Trophoblast cell (in vitro differentiated cells and primary cell): Measurements from ENCODE around the gene POU3F4.
A peak's percentile ranks its signal among the peaks of the same experiment; 100 is the strongest.

Source experiments
- DNase-seq, 2 donors: peaks; one replicate each; pipeline ENCODE4 v3.0.0-alpha.2; 2016
- H2AFZ ChIP-seq: 2 replicates; pipeline ENCODE4 v1.6.1; 2013; ENCODE audit warnings: low read length, moderate library complexity, mild to moderate bottlenecking; ENCODE audit not compliant: insufficient read depth, poor library complexity
- H2AK5ac ChIP-seq: 2 replicates; pipeline ENCODE4 v1.6.1; 2013; ENCODE audit warnings: mild to moderate bottlenecking, low read length
- H2BK120ac ChIP-seq: 2 replicates; pipeline ENCODE4 v1.6.1; 2013; ENCODE audit warnings: low read length, mild to moderate bottlenecking, moderate library complexity; ENCODE audit not compliant: insufficient read depth, poor library complexity
- H2BK12ac ChIP-seq: 2 replicates; pipeline ENCODE4 v1.6.1; 2013; ENCODE audit warnings: mild to moderate bottlenecking, low read length, moderate library complexity
- H2BK5ac ChIP-seq: 2 replicates; pipeline ENCODE4 v1.6.1; 2013; ENCODE audit warnings: low read length, low read depth, moderate library complexity, mild to moderate bottlenecking; ENCODE audit not compliant: poor library complexity
- H3K14ac ChIP-seq: 2 replicates; pipeline ENCODE4 v1.6.1; 2013; ENCODE audit warnings: mild to moderate bottlenecking, low read length
- H3K18ac ChIP-seq: 2 replicates; pipeline ENCODE4 v1.6.1; 2013; ENCODE audit warnings: mild to moderate bottlenecking, low read length
- H3K23ac ChIP-seq: 2 replicates; pipeline ENCODE4 v1.6.1; 2013; ENCODE audit warnings: low read length
- H3K27ac ChIP-seq: 2 replicates; pipeline ENCODE4 v1.5.1; 2013; ENCODE audit warnings: low read depth, mild to moderate bottlenecking, inconsistent platforms, low read length, moderate library complexity
- H3K27me3 ChIP-seq: 2 replicates; pipeline ENCODE4 v1.6.1; 2013; ENCODE audit warnings: inconsistent platforms, mild to moderate bottlenecking, low read length, moderate library complexity; ENCODE audit not compliant: insufficient read depth
- H3K36me3 ChIP-seq, 2 experiments: 1 replicate in 1 of 2; 2 replicates in 1 of 2; pipeline ENCODE4 v1.6.1; 2013; ENCODE audit warnings: low read length in 2 of 2, mild to moderate bottlenecking in 2 of 2, moderate library complexity in 1 of 2; ENCODE audit not compliant: insufficient read depth in 2 of 2, control insufficient read depth in 1 of 2
- H3K4ac ChIP-seq: 2 replicates; pipeline ENCODE4 v1.6.1; 2013; ENCODE audit warnings: low read depth, mild to moderate bottlenecking, low read length, moderate library complexity
- H3K4me1 ChIP-seq, 2 experiments: 1 replicate in 1 of 2; 2 replicates in 1 of 2; pipeline ENCODE4 v1.6.1; 2013; ENCODE audit warnings: low read length in 2 of 2, mild to moderate bottlenecking in 2 of 2, moderate library complexity in 1 of 2; ENCODE audit not compliant: insufficient read depth in 2 of 2, control insufficient read depth in 1 of 2
- H3K4me2 ChIP-seq: 2 replicates; pipeline ENCODE4 v1.6.1; 2013; ENCODE audit warnings: inconsistent platforms, mild to moderate bottlenecking, low read length, moderate library complexity
- H3K4me3 ChIP-seq: 2 replicates; pipeline ENCODE4 v1.5.1; 2013; ENCODE audit warnings: mild to moderate bottlenecking, low read depth, low read length, inconsistent platforms
- H3K79me1 ChIP-seq: one replicate; pipeline ENCODE4 v1.6.1; 2013; ENCODE audit warnings: low read length
- H3K79me2 ChIP-seq: 2 replicates; pipeline ENCODE4 v1.6.1; 2013; ENCODE audit warnings: low read length, mild to moderate bottlenecking; ENCODE audit not compliant: control insufficient read depth, insufficient read depth, poor library complexity
- H3K9ac ChIP-seq: 2 replicates; pipeline ENCODE4 v1.6.1; 2013; ENCODE audit warnings: mild to moderate bottlenecking, low read length
- H3K9me3 ChIP-seq: 2 replicates; pipeline ENCODE4 v1.6.1; 2013; ENCODE audit warnings: low read depth, mild to moderate bottlenecking, control low read depth, inconsistent platforms, low read length; ENCODE audit not compliant: insufficient read depth
- H4K12ac ChIP-seq: 2 replicates; pipeline ENCODE4 v1.6.1; 2013; ENCODE audit warnings: low read depth, mild to moderate bottlenecking, low read length, moderate library complexity
- H4K8ac ChIP-seq: 2 replicates; pipeline ENCODE4 v1.6.1; 2013; ENCODE audit warnings: low read depth, mild to moderate bottlenecking, low read length, moderate library complexity
- H4K91ac ChIP-seq: one replicate; pipeline ENCODE4 v1.6.1; 2013; ENCODE audit warnings: low read depth, mild to moderate bottlenecking, low read length, moderate library complexity
- WGBS: extraction: QIAGEN DNeasy Blood & Tissue Kit; methylation state at CpG from one replicate; pipeline ENCODE4 v1.1.7; 2013; ENCODE audit warnings: missing lambda C conversion rate; ENCODE audit not compliant: insufficient read length, insufficient coverage; ENCODE audit errors: extremely low coverage; 5-methylcytosine and 5-hydroxymethylcytosine counted together

Gene POU3F4

GRCh38 chrX:83510510-83511062, 2.5 kb downstream of the POU3F4 start:
- Histone ChIP-seq H3K27ac (no peak overlapping the region), H3K79me2 (no peaks in the 10 kb centered on the region), H2BK5ac (no peak overlapping the region), H3K9me3 (no peaks in the 10 kb centered on the region), H3K4me2 (peak overlapping the region; percentile 66), H4K91ac (no peak overlapping the region), H3K4me1 (peaks cover 0 to 6% of the 10 kb centered on the region in 2 experiments), H2AFZ (no peak overlapping the region), H3K27me3 (peaks cover 18% of the 10 kb centered on the region), H2BK120ac (no peak overlapping the region), H3K23ac (no peak overlapping the region), H4K12ac (no peak overlapping the region), H3K9ac (no peak overlapping the region), H3K14ac (no peak overlapping the region), H2AK5ac (no peak overlapping the region), H3K79me1 (no peaks in the 10 kb centered on the region), H2BK12ac (no peak overlapping the region), H3K4me3 (no peak overlapping the region), H4K8ac (no peak overlapping the region), H3K18ac (no peak overlapping the region), H3K4ac (no peak overlapping the region), H3K36me3 (no peaks in the 10 kb centered on the region)
- WGBS: no CpG with 5 or more reads among the region's 36 CpGs
- no peak for DNase-seq

GRCh38 chrX:83511208-83511607, 3.1 kb downstream of the POU3F4 start:
- H3K27ac ChIP-seq: no peak overlapping the region
- H3K4me1 ChIP-seq: peaks cover 0 to 6% of the 10 kb centered on the region in 2 experiments
- H3K4me3 ChIP-seq: no peak overlapping the region
- peaks cover 17% of the 10 kb centered on the region for H3K27me3 ChIP-seq
- H2BK5ac ChIP-seq: no peak overlapping the region
- H3K4ac ChIP-seq: no peak overlapping the region
- no peak overlapping the region for H2BK120ac ChIP-seq
- no peak overlapping the region for H4K91ac ChIP-seq
- H3K79me1 ChIP-seq: no peaks in the 10 kb centered on the region
- WGBS: no CpG with 5 or more reads among the region's 17 CpGs
- H4K8ac ChIP-seq: no peak overlapping the region
- no peak for DNase-seq
- no peaks in the 10 kb centered on the region for H3K36me3 ChIP-seq
- H2BK12ac ChIP-seq: no peak overlapping the region
- H4K12ac ChIP-seq: no peak overlapping the region
- no peak overlapping the region for H3K4me2 ChIP-seq
- no peaks in the 10 kb centered on the region for H3K9me3 ChIP-seq
- H3K79me2 ChIP-seq: no peaks in the 10 kb centered on the region
- H3K14ac ChIP-seq: no peak overlapping the region
- no peak overlapping the region for H2AFZ ChIP-seq
- H3K9ac ChIP-seq: no peak overlapping the region
- H3K23ac ChIP-seq: no peak overlapping the region
- no peak overlapping the region for H2AK5ac ChIP-seq
- H3K18ac ChIP-seq: no peak overlapping the region

GRCh38 chrX:83512111-83512510, 4.0 kb downstream of the POU3F4 start:
- no peak for DNase-seq
- Histone ChIP-seq H2BK12ac (no peak overlapping the region), H2AK5ac (no peak overlapping the region), H3K36me3 (no peaks in the 10 kb centered on the region), H3K4me3 (no peak overlapping the region), H3K18ac (no peak overlapping the region), H2BK120ac (no peak overlapping the region), H3K27ac (no peak overlapping the region), H3K27me3 (peaks cover 17% of the 10 kb centered on the region), H3K14ac (no peak overlapping the region), H4K8ac (no peak overlapping the region), H4K12ac (no peak overlapping the region), H3K23ac (no peak overlapping the region), H3K79me1 (no peaks in the 10 kb centered on the region), H2BK5ac (no peak overlapping the region), H3K4ac (no peak overlapping the region), H3K4me2 (no peak overlapping the region), H2AFZ (no peak overlapping the region), H4K91ac (no peak overlapping the region), H3K79me2 (no peaks in the 10 kb centered on the region), H3K4me1 (peaks cover 0 to 6% of the 10 kb centered on the region in 2 experiments), H3K9me3 (no peaks in the 10 kb centered on the region), H3K9ac (no peak overlapping the region)
- WGBS: no CpG with 5 or more reads among the region's 14 CpGs

DNA sequence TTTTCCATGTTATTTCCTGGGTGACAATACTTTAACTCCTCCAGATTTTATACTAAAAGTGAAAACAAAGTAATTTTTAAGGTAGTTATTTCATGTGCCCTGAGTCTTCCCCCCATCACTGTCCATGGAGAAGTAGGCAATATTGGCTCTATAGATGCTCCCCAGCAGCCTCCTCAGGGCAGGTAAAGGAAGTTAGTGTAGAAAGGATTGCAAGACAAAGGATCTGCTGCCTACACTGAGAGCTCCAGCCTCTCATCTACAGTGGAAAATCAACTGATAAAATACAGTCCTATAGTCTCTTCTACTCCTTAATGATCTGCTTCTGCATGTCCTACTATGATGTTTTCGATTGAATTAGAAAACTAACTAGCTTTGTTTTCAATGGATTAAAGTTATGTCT, 8.5 kb downstream of the POU3F4 start:
- no peak overlapping the region for H3K9ac ChIP-seq
- H3K36me3 ChIP-seq: no peaks in the 10 kb centered on the region
- H4K12ac ChIP-seq: no peak overlapping the region
- no peak overlapping the region for H3K27ac ChIP-seq
- H2AFZ ChIP-seq: no peak overlapping the region
- H3K4me1 ChIP-seq: no peaks in the 10 kb centered on the region
- no peaks in the 10 kb centered on the region for H3K27me3 ChIP-seq
- H4K91ac ChIP-seq: no peak overlapping the region
- H3K4me2 ChIP-seq: no peak overlapping the region
- H3K4ac ChIP-seq: no peak overlapping the region
- no peak overlapping the region for H2BK120ac ChIP-seq
- no peak overlapping the region for H2BK5ac ChIP-seq
- H3K4me3 ChIP-seq: no peak overlapping the region
- no peaks in the 10 kb centered on the region for H3K79me1 ChIP-seq
- no peak overlapping the region for H2AK5ac ChIP-seq
- no peak overlapping the region for H2BK12ac ChIP-seq
- H4K8ac ChIP-seq: no peak overlapping the region
- DNase-seq: no peak
- no peak overlapping the region for H3K23ac ChIP-seq
- no CpG with 5 or more reads among the region's 1 CpG for WGBS
- no peaks in the 10 kb centered on the region for H3K79me2 ChIP-seq
- no peak overlapping the region for H3K14ac ChIP-seq
- no peaks in the 10 kb centered on the region for H3K9me3 ChIP-seq
- H3K18ac ChIP-seq: no peak overlapping the region
